Trophoblast cell (in vitro differentiated cells and primary cell): ENCODE data around the gene CERS6.

ENCODE experiments used
- DNase-seq, 2 donors: peaks; one replicate each; pipeline ENCODE4 v3.0.0-alpha.2; 2016
- H2AFZ ChIP-seq: 2 replicates; pipeline ENCODE4 v1.6.1; 2013; ENCODE audit warnings: low read length, moderate library complexity, mild to moderate bottlenecking; ENCODE audit not compliant: insufficient read depth, poor library complexity
- H2AK5ac ChIP-seq: 2 replicates; pipeline ENCODE4 v1.6.1; 2013; ENCODE audit warnings: mild to moderate bottlenecking, low read length
- H2BK120ac ChIP-seq: 2 replicates; pipeline ENCODE4 v1.6.1; 2013; ENCODE audit warnings: low read length, mild to moderate bottlenecking, moderate library complexity; ENCODE audit not compliant: insufficient read depth, poor library complexity
- H2BK12ac ChIP-seq: 2 replicates; pipeline ENCODE4 v1.6.1; 2013; ENCODE audit warnings: mild to moderate bottlenecking, low read length, moderate library complexity
- H2BK5ac ChIP-seq: 2 replicates; pipeline ENCODE4 v1.6.1; 2013; ENCODE audit warnings: low read length, low read depth, moderate library complexity, mild to moderate bottlenecking; ENCODE audit not compliant: poor library complexity
- H3K14ac ChIP-seq: 2 replicates; pipeline ENCODE4 v1.6.1; 2013; ENCODE audit warnings: mild to moderate bottlenecking, low read length
- H3K18ac ChIP-seq: 2 replicates; pipeline ENCODE4 v1.6.1; 2013; ENCODE audit warnings: mild to moderate bottlenecking, low read length
- H3K23ac ChIP-seq: 2 replicates; pipeline ENCODE4 v1.6.1; 2013; ENCODE audit warnings: low read length
- H3K27ac ChIP-seq: 2 replicates; pipeline ENCODE4 v1.5.1; 2013; ENCODE audit warnings: low read depth, mild to moderate bottlenecking, inconsistent platforms, low read length, moderate library complexity
- H3K27me3 ChIP-seq: 2 replicates; pipeline ENCODE4 v1.6.1; 2013; ENCODE audit warnings: inconsistent platforms, mild to moderate bottlenecking, low read length, moderate library complexity; ENCODE audit not compliant: insufficient read depth
- H3K36me3 ChIP-seq, 2 experiments: 1 replicate in 1 of 2; 2 replicates in 1 of 2; pipeline ENCODE4 v1.6.1; 2013; ENCODE audit warnings: low read length in 2 of 2, mild to moderate bottlenecking in 2 of 2, moderate library complexity in 1 of 2; ENCODE audit not compliant: insufficient read depth in 2 of 2, control insufficient read depth in 1 of 2
- H3K4ac ChIP-seq: 2 replicates; pipeline ENCODE4 v1.6.1; 2013; ENCODE audit warnings: low read depth, mild to moderate bottlenecking, low read length, moderate library complexity
- H3K4me1 ChIP-seq, 2 experiments: 1 replicate in 1 of 2; 2 replicates in 1 of 2; pipeline ENCODE4 v1.6.1; 2013; ENCODE audit warnings: low read length in 2 of 2, mild to moderate bottlenecking in 2 of 2, moderate library complexity in 1 of 2; ENCODE audit not compliant: insufficient read depth in 2 of 2, control insufficient read depth in 1 of 2
- H3K4me2 ChIP-seq: 2 replicates; pipeline ENCODE4 v1.6.1; 2013; ENCODE audit warnings: inconsistent platforms, mild to moderate bottlenecking, low read length, moderate library complexity
- H3K4me3 ChIP-seq: 2 replicates; pipeline ENCODE4 v1.5.1; 2013; ENCODE audit warnings: mild to moderate bottlenecking, low read depth, low read length, inconsistent platforms
- H3K79me1 ChIP-seq: one replicate; pipeline ENCODE4 v1.6.1; 2013; ENCODE audit warnings: low read length
- H3K79me2 ChIP-seq: 2 replicates; pipeline ENCODE4 v1.6.1; 2013; ENCODE audit warnings: low read length, mild to moderate bottlenecking; ENCODE audit not compliant: control insufficient read depth, insufficient read depth, poor library complexity
- H3K9ac ChIP-seq: 2 replicates; pipeline ENCODE4 v1.6.1; 2013; ENCODE audit warnings: mild to moderate bottlenecking, low read length
- H3K9me3 ChIP-seq: 2 replicates; pipeline ENCODE4 v1.6.1; 2013; ENCODE audit warnings: low read depth, mild to moderate bottlenecking, control low read depth, inconsistent platforms, low read length; ENCODE audit not compliant: insufficient read depth
- H4K12ac ChIP-seq: 2 replicates; pipeline ENCODE4 v1.6.1; 2013; ENCODE audit warnings: low read depth, mild to moderate bottlenecking, low read length, moderate library complexity
- H4K8ac ChIP-seq: 2 replicates; pipeline ENCODE4 v1.6.1; 2013; ENCODE audit warnings: low read depth, mild to moderate bottlenecking, low read length, moderate library complexity
- H4K91ac ChIP-seq: one replicate; pipeline ENCODE4 v1.6.1; 2013; ENCODE audit warnings: low read depth, mild to moderate bottlenecking, low read length, moderate library complexity
- WGBS: extraction: QIAGEN DNeasy Blood & Tissue Kit; methylation state at CpG from one replicate; pipeline ENCODE4 v1.1.7; 2013; ENCODE audit warnings: missing lambda C conversion rate; ENCODE audit not compliant: insufficient read length, insufficient coverage; ENCODE audit errors: extremely low coverage; 5-methylcytosine and 5-hydroxymethylcytosine counted together

CERS6 gene

DNA sequence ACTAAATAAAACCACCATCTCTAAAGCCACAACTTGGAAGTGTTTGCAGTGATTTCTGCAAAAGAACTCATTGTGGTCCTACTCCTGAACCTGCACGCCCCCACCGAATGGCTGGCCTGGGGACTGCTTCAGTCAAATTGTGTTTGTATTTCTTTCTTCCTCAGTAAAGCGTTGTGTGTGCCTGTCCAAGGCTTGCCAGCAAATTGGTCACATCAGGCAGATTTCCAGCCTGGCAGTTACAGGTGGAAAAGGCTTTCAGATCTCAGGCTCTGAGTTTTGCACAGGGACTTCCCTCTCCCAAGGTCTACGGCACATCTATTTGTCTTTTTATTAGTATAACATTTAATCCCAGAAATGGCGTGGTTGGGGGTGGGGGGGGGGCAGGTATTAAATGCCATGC, 292.4 kb downstream of the CERS6 start:
- no peaks in the 10 kb centered on the region for H3K27me3 ChIP-seq
- H2AFZ ChIP-seq, result no peak overlapping the region
- no peaks in the 10 kb centered on the region for H3K36me3 ChIP-seq
- H3K4me2 ChIP-seq, result no peak overlapping the region
- no peaks in the 10 kb centered on the region for H3K9me3 ChIP-seq
- H3K14ac ChIP-seq, result no peak overlapping the region
- no peak overlapping the region for H4K12ac ChIP-seq
- no peak overlapping the region for H2AK5ac ChIP-seq
- no peak overlapping the region for H2BK120ac ChIP-seq
- no peak overlapping the region for H2BK12ac ChIP-seq
- no peak overlapping the region for H3K27ac ChIP-seq
- H3K18ac ChIP-seq, result no peak overlapping the region
- DNase-seq, result no peak
- H3K79me1 ChIP-seq, result no peaks in the 10 kb centered on the region
- H2BK5ac ChIP-seq, result no peak overlapping the region
- H4K91ac ChIP-seq, result no peak overlapping the region
- H3K79me2 ChIP-seq, result no peaks in the 10 kb centered on the region
- H3K4me1 ChIP-seq, result no peaks in the 10 kb centered on the region
- no CpG with 5 or more reads among the region's 5 CpGs for WGBS
- H3K4ac ChIP-seq, result no peak overlapping the region
- no peak overlapping the region for H3K9ac ChIP-seq
- H3K23ac ChIP-seq, result no peak overlapping the region
- H4K8ac ChIP-seq, result no peak overlapping the region
- no peak overlapping the region for H3K4me3 ChIP-seq

DNA sequence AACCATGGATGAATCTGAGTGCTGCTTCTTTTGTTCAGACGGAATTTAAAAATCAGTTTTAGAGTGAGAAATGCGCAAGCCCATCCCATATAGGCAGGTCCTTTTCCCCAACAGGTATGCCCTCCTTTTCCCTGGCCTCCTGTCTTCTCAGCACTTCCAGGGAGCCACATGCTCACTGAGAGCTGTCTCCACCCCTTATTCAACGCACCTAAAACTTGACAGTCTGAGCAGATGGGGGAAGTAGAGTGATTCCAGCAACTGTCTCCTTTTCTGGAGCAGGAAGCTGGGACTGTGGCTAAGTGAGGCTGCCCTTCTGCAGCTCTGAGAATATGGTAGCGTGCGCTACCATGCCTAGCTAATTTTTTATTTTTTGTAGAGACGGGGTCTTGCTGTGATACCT, 293.2 kb downstream of the CERS6 start:
- H3K23ac ChIP-seq, result no peak overlapping the region
- H4K91ac ChIP-seq, result no peak overlapping the region
- no peak overlapping the region for H2BK12ac ChIP-seq
- no peak for DNase-seq
- H3K9ac ChIP-seq, result no peak overlapping the region
- no peaks in the 10 kb centered on the region for H3K79me2 ChIP-seq
- H2BK5ac ChIP-seq, result no peak overlapping the region
- H2BK120ac ChIP-seq, result no peak overlapping the region
- no peak overlapping the region for H4K8ac ChIP-seq
- no peaks in the 10 kb centered on the region for H3K36me3 ChIP-seq
- WGBS, result no CpG with 5 or more reads among the region's 6 CpGs
- H3K4me3 ChIP-seq, result no peak overlapping the region
- no peak overlapping the region for H4K12ac ChIP-seq
- no peak overlapping the region for H3K18ac ChIP-seq
- H3K4me1 ChIP-seq, result no peaks in the 10 kb centered on the region
- H3K4ac ChIP-seq, result no peak overlapping the region
- no peak overlapping the region for H2AFZ ChIP-seq
- no peak overlapping the region for H3K27ac ChIP-seq
- H3K4me2 ChIP-seq, result no peak overlapping the region
- H3K79me1 ChIP-seq, result no peaks in the 10 kb centered on the region
- no peaks in the 10 kb centered on the region for H3K9me3 ChIP-seq
- H2AK5ac ChIP-seq, result no peak overlapping the region
- no peaks in the 10 kb centered on the region for H3K27me3 ChIP-seq
- no peak overlapping the region for H3K14ac ChIP-seq

- H3K4me1 ChIP-seq, result peaks cover 0 to 1% of the 10 kb centered on the region in 2 experiments
- no peak overlapping the region for H3K27ac ChIP-seq
- no peak overlapping the region for H2BK5ac ChIP-seq
- H3K9me3 ChIP-seq, result no peaks in the 10 kb centered on the region
- H2BK120ac ChIP-seq, result no peak overlapping the region
- no peak overlapping the region for H2AFZ ChIP-seq
- no peak overlapping the region for H4K91ac ChIP-seq
- H3K4me3 ChIP-seq, result no peak overlapping the region
- H3K79me1 ChIP-seq, result no peaks in the 10 kb centered on the region
- no peak overlapping the region for H2AK5ac ChIP-seq
- H4K8ac ChIP-seq, result no peak overlapping the region
- no peak overlapping the region for H3K4ac ChIP-seq
- H2BK12ac ChIP-seq, result no peak overlapping the region
- H3K23ac ChIP-seq, result no peak overlapping the region
- no peak overlapping the region for H4K12ac ChIP-seq
- H3K27me3 ChIP-seq, result no peaks in the 10 kb centered on the region
- no peak overlapping the region for H3K9ac ChIP-seq
- H3K79me2 ChIP-seq, result no peaks in the 10 kb centered on the region
- H3K36me3 ChIP-seq, result peaks cover 0 to 2% of the 10 kb centered on the region in 2 experiments
- no peak for DNase-seq
- no peak overlapping the region for H3K4me2 ChIP-seq
- H3K18ac ChIP-seq, result no peak overlapping the region
- no peak overlapping the region for H3K14ac ChIP-seq
Measured at GRCh38 chr2:168751104-168751740, 295.1 kb downstream of the CERS6 start.

DNA sequence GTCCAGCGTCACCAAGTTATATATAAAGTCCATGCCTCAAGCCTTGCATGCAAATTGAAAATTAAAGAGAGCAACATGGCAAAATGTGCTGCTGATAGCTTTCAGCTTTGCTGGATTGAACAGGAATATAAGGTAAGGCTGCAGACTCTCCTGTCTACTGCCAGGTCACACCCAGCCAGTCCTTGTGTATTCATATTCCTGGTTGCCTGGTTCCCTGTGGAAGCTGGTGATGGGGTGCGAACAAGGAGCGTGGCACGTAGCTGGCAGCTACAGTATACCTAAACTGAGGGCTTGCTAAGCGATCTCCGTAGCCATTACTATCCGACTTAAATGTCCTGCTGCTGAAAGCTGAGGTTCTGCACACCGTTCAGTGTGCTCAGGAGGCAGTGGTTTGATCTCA, 296.3 kb downstream of the CERS6 start:
- Histone ChIP-seq H2BK5ac (no peak overlapping the region), H3K4ac (no peak overlapping the region), H3K27ac (no peak overlapping the region), H2BK120ac (no peak overlapping the region), H4K8ac (no peak overlapping the region), H3K14ac (no peak overlapping the region), H3K4me1 (peaks cover 1 to 2% of the 10 kb centered on the region in 2 experiments), H3K23ac (no peak overlapping the region), H3K4me3 (no peak overlapping the region), H3K18ac (no peak overlapping the region), H3K9me3 (peaks cover 2% of the 10 kb centered on the region), H3K4me2 (no peak overlapping the region), H3K27me3 (no peaks in the 10 kb centered on the region), H4K91ac (no peak overlapping the region), H3K79me1 (no peaks in the 10 kb centered on the region), H4K12ac (no peak overlapping the region), H2AK5ac (no peak overlapping the region), H2BK12ac (no peak overlapping the region), H3K79me2 (no peaks in the 10 kb centered on the region), H3K36me3 (peaks cover 0 to 2% of the 10 kb centered on the region in 2 experiments), H3K9ac (no peak overlapping the region), H2AFZ (no peak overlapping the region)
- no peak for DNase-seq
- no CpG with 5 or more reads among the region's 8 CpGs for WGBS
